ENCODE measurements around the gene TMEM128.

DNA sequence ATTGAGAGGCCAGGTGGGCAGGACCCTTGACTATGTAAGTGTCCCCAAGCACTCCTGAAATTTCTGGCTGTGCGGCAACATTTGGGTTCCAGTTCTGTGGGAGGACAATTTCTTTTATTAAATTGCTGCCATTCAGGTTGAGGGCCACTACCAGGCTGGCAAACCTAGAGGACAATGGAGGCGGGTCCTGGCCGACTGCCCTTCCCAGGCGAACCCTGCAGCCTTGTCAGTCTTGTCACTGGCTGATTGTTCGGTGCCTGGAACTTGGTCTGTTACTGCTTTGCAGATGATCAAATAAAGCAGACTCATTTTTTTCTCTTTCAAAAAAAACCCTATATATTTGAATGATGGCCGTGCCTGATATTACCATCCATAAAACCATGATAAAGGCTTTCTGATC lies 6.6 kb upstream of the TMEM128 start:
- TF ChIP-seq POLR2AphosphoS5 (IDR thresholded peaks at IDR 0.05): no peak
- no peak for TF ChIP-seq POLR2A (IDR thresholded peaks at IDR 0.05)
- TF ChIP-seq CTCF (IDR thresholded peaks at IDR 0.05): no peak
